SK-N-SH treated with all-trans-retinoic acid at 6 μM for 48 hours (cell line): ENCODE data around the gene SIDT1.

Experiments
- ATAC-seq: fragments of 200-7000 bp; cut with Tn5 transposase; 3 replicates; pipeline ENCODE4 v1.9.1; 2020; ENCODE audit warnings: mild to moderate bottlenecking, moderate library complexity
- CREB5 ChIP-seq: fragments of 250-450 bp; sonication (Bioruptor Pico); IDR thresholded peaks from 2 replicates; pipeline ENCODE4 v1.5.1; 2020; ENCODE audit warnings: low read depth, mild to moderate bottlenecking, moderate library complexity
- CSDC2 ChIP-seq: fragments of 250-450 bp; sonication (Bioruptor Pico); IDR thresholded peaks from 2 replicates; pipeline ENCODE4 v1.5.0; 2020; ENCODE audit warnings: mild to moderate bottlenecking, moderate library complexity
- CSRNP3 ChIP-seq: fragments of 250-450 bp; sonication (Bioruptor Pico); IDR thresholded peaks from 2 replicates; pipeline ENCODE4 v1.5.1; 2021; ENCODE audit warnings: mild to moderate bottlenecking, moderate library complexity
- ESRRG ChIP-seq: fragments of 250-450 bp; sonication (Bioruptor Pico); IDR thresholded peaks from 2 replicates; pipeline ENCODE4 v1.6.1; 2021; ENCODE audit warnings: mild to moderate bottlenecking
- GLIS3 ChIP-seq: fragments of 250-450 bp; sonication (Bioruptor Pico); IDR thresholded peaks from 2 replicates; pipeline ENCODE4 v1.5.0; 2020; ENCODE audit warnings: mild to moderate bottlenecking, moderate library complexity
- ISL1 ChIP-seq: fragments of 250-450 bp; sonication (Bioruptor Pico); IDR thresholded peaks from 2 replicates; pipeline ENCODE4 v2.1.2; 2022; ENCODE audit warnings: mild to moderate bottlenecking, moderate library complexity
- OSR1 ChIP-seq: fragments of 250-450 bp; sonication (Bioruptor Pico); IDR thresholded peaks from 2 replicates; pipeline ENCODE4 v1.8.0; 2022; ENCODE audit warnings: moderate library complexity, mild to moderate bottlenecking, inconsistent platforms
- PATZ1 ChIP-seq: fragments of 250-450 bp; sonication (Bioruptor Pico); IDR thresholded peaks from 2 replicates; pipeline ENCODE4 v1.8.0; 2020; ENCODE audit warnings: mild to moderate bottlenecking, moderate library complexity, borderline replicate concordance
- POU6F1 ChIP-seq: fragments of 250-450 bp; sonication (Bioruptor Pico); IDR thresholded peaks from 2 replicates; pipeline ENCODE4 v1.8.0; 2021; ENCODE audit warnings: low read depth, mild to moderate bottlenecking, moderate library complexity, borderline replicate concordance
- PPARA ChIP-seq: fragments of 250-450 bp; sonication (Bioruptor Pico); IDR thresholded peaks from 2 replicates; pipeline ENCODE4 v1.5.0; 2020; ENCODE audit warnings: mild to moderate bottlenecking, borderline replicate concordance
- RARB ChIP-seq: fragments of 250-450 bp; sonication (Bioruptor Pico); IDR thresholded peaks from 2 replicates; pipeline ENCODE4 v1.8.0; 2021; ENCODE audit warnings: mild to moderate bottlenecking, moderate library complexity
- SNAI2 ChIP-seq: fragments of 250-450 bp; sonication (Bioruptor Pico); IDR thresholded peaks from 2 replicates; pipeline ENCODE4 v1.5.0; 2020; ENCODE audit warnings: mild to moderate bottlenecking, moderate library complexity
- TCF4 ChIP-seq: fragments of 250-450 bp; sonication (Bioruptor Pico); IDR thresholded peaks from 2 replicates; pipeline ENCODE4 v1.8.0; 2021; ENCODE audit warnings: mild to moderate bottlenecking, moderate library complexity, borderline replicate concordance
- TSHZ2 ChIP-seq: fragments of 250-450 bp; sonication (Bioruptor Pico); IDR thresholded peaks from 2 replicates; pipeline ENCODE4 v1.5.0; 2020; ENCODE audit warnings: mild to moderate bottlenecking, moderate library complexity
- ZC3H10 ChIP-seq: fragments of 250-450 bp; sonication (Bioruptor Pico); IDR thresholded peaks from 2 replicates; pipeline ENCODE4 v1.5.1; 2021; ENCODE audit warnings: mild to moderate bottlenecking, moderate library complexity
- ZFP3 ChIP-seq: fragments of 250-450 bp; sonication (Bioruptor Pico); IDR thresholded peaks from 2 replicates; pipeline ENCODE4 v1.5.0; 2020; ENCODE audit warnings: mild to moderate bottlenecking, moderate library complexity
- ZFP30 ChIP-seq: fragments of 450-650 bp; formaldehyde crosslinking; IDR thresholded peaks from 2 replicates; pipeline ENCODE4 v1.5.0; 2022; ENCODE audit warnings: mild to moderate bottlenecking, moderate library complexity
- ZNF565 ChIP-seq: fragments of 450-650 bp; formaldehyde crosslinking; conservative IDR thresholded peaks from 2 replicates; pipeline ENCODE4 v1.5.0; 2020; ENCODE audit warnings: low read depth, mild to moderate bottlenecking, moderate library complexity
- ZNF70 ChIP-seq: fragments of 450-650 bp; formaldehyde crosslinking; IDR thresholded peaks from 2 replicates; pipeline ENCODE4 v1.5.0; 2020; ENCODE audit warnings: mild to moderate bottlenecking, moderate library complexity
- ZNF8 ChIP-seq: fragments of 450-650 bp; formaldehyde crosslinking; IDR thresholded peaks from 2 replicates; pipeline ENCODE4 v1.5.0; 2020; ENCODE audit warnings: mild to moderate bottlenecking, moderate library complexity

The SIDT1 gene

GRCh38 chr3:113531826-113532697 is at the start of gene SIDT1:
SIDT1 (plus strand) TSS chr3:113532555; CDS start chr3:113533022, 467 bp downstream.
- TF ChIP-seq PPARA, result no peak
- no peak for TF ChIP-seq ZNF8 (CRISPR knock-in tag)
- TF ChIP-seq SNAI2, result no peak
- no peak for TF ChIP-seq PATZ1
- no peak for TF ChIP-seq RARB
- no peak for TF ChIP-seq CSRNP3
- no peak for TF ChIP-seq TSHZ2 (CRISPR knock-in tag)
- no peak for TF ChIP-seq ISL1 (CRISPR knock-in tag)
- no peak for TF ChIP-seq GLIS3 (CRISPR knock-in tag)
- TF ChIP-seq ZC3H10, result no peak
- no peak for TF ChIP-seq ZFP30 (CRISPR knock-in tag)
- TF ChIP-seq CREB5, result no peak
- no peak for TF ChIP-seq POU6F1 (CRISPR knock-in tag)
- peak; percentile 78 for ATAC-seq

GRCh38 chr3:113485161-113485609 is 47.2 kb upstream of the SIDT1 start:
- no peak for TF ChIP-seq ZC3H10
- no peak for TF ChIP-seq PPARA
- no peak for TF ChIP-seq ESRRG (CRISPR knock-in tag)
- no peak for TF ChIP-seq ZNF8 (CRISPR knock-in tag)
- TF ChIP-seq OSR1, result no peak
- no peak for TF ChIP-seq ISL1 (CRISPR knock-in tag)
- TF ChIP-seq CSDC2 (CRISPR knock-in tag), result no peak
- no peak for TF ChIP-seq ZNF565
- TF ChIP-seq ZFP3, result no peak
- no peak for TF ChIP-seq TCF4 (CRISPR knock-in tag)
- TF ChIP-seq ZNF70 (CRISPR knock-in tag), result no peak
- no peak for TF ChIP-seq GLIS3 (CRISPR knock-in tag)
- no peak for TF ChIP-seq POU6F1 (CRISPR knock-in tag)
- no peak for TF ChIP-seq SNAI2
- no peak for TF ChIP-seq ZFP30 (CRISPR knock-in tag)
- no peak for ATAC-seq
